Neutrophil (primary cell): ENCODE results near the gene MRPL37.

Experiments used
- H3K27ac ChIP-seq: fragments of 200-600 bp; sonication (generic); 2 replicates; pipeline ENCODE4 v1.5.1; 2016; ENCODE audit warnings: mild to moderate bottlenecking, moderate library complexity
- H3K27me3 ChIP-seq: fragments of 200-600 bp; sonication (generic); 2 replicates; pipeline ENCODE4 v1.6.0; 2016; ENCODE audit warnings: mild to moderate bottlenecking
- H3K36me3 ChIP-seq: fragments of 200-600 bp; sonication (generic); 2 replicates; pipeline ENCODE4 v1.5.1; 2017
- H3K4me1 ChIP-seq, 2 experiments: fragments of 200-600 bp in 1 of 2; sonication (generic) in 1 of 2; 1 replicate in 1 of 2; 2 replicates in 1 of 2; pipeline versions ENCODE4 v1.5.1 to v1.6.1; 2013 to 2016; ENCODE audit warnings: low read depth in 1 of 2, low read length in 1 of 2, mild to moderate bottlenecking in 1 of 2, moderate library complexity in 1 of 2; ENCODE audit not compliant: control insufficient read depth in 1 of 2, insufficient read depth in 1 of 2
- H3K4me3 ChIP-seq, 2 experiments: fragments of 200-600 bp in 1 of 2; sonication (generic) in 1 of 2; 1 replicate in 1 of 2; 2 replicates in 1 of 2; pipeline ENCODE4 v1.5.1; 2013 to 2016; ENCODE audit warnings: low read depth in 1 of 2, low read length in 1 of 2, mild to moderate bottlenecking in 1 of 2, moderate library complexity in 1 of 2
- H3K9me3 ChIP-seq: fragments of 200-600 bp; sonication (generic); 2 replicates; pipeline ENCODE4 v1.5.1; 2016
- TF ChIP-seq, protein P1 (sequence below): fragments of 200-600 bp; sonication (generic); IDR thresholded peaks from 2 replicates; pipeline ENCODE4 v1.5.1; 2016; ENCODE audit warnings: antibody characterized with exemption

Gene MRPL37

DNA sequence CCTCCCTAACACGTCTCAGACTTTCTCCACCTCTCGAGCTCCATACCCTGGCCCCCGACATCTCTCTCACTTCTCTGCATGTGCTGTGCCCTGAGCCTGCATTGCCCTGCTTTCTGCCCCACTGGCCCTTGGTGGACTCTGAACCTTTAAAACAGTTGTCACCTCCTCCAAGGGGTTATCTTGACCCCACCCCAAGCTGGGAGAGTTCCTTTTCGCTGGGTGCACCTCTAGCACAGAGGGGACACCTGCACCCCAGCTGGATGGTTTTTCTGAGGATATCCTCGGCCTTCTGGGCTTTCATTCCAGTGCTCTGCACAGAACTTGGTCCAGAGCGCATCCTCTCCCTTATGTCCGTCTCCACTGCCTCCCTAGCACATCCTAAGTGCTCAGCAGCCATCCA, 43.0 kb upstream of the MRPL37 start:
- TF ChIP-seq, protein P1, sequence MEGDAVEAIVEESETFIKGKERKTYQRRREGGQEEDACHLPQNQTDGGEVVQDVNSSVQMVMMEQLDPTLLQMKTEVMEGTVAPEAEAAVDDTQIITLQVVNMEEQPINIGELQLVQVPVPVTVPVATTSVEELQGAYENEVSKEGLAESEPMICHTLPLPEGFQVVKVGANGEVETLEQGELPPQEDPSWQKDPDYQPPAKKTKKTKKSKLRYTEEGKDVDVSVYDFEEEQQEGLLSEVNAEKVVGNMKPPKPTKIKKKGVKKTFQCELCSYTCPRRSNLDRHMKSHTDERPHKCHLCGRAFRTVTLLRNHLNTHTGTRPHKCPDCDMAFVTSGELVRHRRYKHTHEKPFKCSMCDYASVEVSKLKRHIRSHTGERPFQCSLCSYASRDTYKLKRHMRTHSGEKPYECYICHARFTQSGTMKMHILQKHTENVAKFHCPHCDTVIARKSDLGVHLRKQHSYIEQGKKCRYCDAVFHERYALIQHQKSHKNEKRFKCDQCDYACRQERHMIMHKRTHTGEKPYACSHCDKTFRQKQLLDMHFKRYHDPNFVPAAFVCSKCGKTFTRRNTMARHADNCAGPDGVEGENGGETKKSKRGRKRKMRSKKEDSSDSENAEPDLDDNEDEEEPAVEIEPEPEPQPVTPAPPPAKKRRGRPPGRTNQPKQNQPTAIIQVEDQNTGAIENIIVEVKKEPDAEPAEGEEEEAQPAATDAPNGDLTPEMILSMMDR: no peak
- Histone ChIP-seq H3K4me3 (no peak overlapping the region), H3K4me1 (peaks cover 0 to 7% of the 10 kb centered on the region in 2 experiments), H3K27ac (no peak overlapping the region), H3K27me3 (no peaks in the 10 kb centered on the region), H3K9me3 (no peaks in the 10 kb centered on the region), H3K36me3 (no peaks in the 10 kb centered on the region)

DNA sequence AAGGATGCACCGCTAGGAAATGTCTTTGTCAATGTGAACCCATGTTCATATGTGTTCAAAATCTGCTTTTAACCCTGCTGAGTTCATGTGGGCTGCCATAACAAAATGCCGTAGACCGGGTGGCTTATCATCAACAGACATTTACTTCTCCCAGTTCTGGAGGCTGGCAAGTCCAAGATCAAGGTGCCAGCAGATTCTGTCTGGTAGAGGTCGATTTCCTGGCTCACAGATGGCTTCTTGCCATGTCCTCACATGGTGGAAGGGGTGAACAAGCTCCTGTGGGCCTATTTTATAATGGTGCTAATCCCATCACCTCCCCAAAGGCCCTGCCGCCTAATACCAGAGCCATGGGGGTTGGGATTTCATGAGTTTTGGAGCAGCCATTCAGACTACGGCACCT, 42.6 kb upstream of the MRPL37 start:
- TF ChIP-seq, protein P1: no peak
- Histone ChIP-seq H3K27ac (no peak overlapping the region), H3K4me3 (no peak overlapping the region), H3K36me3 (no peaks in the 10 kb centered on the region), H3K4me1 (peaks cover 0 to 7% of the 10 kb centered on the region in 2 experiments), H3K27me3 (no peaks in the 10 kb centered on the region), H3K9me3 (no peaks in the 10 kb centered on the region)

DNA sequence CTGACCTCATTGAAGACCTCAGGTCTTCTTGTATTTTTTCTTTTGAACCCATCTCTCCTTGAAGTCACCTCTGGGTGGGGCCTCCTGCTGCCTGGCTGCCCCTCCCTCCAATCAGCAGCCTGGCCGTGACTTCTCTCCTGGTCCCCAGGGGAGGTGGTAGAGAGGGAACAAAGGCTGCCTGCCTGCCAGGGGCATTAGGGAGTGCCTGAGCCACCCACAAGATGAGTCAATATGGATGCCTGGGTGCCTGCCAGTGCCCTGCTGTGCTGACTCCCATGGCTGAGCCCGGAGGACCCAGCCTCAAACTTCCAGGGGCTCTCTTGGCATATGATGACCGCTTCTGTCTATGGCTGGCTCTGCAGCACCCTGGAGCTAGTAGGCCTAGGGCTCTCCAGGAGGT, 41.9 kb upstream of the MRPL37 start:
- Histone ChIP-seq H3K4me3 (no peak overlapping the region), H3K4me1 (peaks cover 0 to 7% of the 10 kb centered on the region in 2 experiments), H3K9me3 (no peaks in the 10 kb centered on the region), H3K27ac (no peak overlapping the region), H3K36me3 (no peaks in the 10 kb centered on the region), H3K27me3 (no peaks in the 10 kb centered on the region)
- TF ChIP-seq, protein P1: no peak

DNA sequence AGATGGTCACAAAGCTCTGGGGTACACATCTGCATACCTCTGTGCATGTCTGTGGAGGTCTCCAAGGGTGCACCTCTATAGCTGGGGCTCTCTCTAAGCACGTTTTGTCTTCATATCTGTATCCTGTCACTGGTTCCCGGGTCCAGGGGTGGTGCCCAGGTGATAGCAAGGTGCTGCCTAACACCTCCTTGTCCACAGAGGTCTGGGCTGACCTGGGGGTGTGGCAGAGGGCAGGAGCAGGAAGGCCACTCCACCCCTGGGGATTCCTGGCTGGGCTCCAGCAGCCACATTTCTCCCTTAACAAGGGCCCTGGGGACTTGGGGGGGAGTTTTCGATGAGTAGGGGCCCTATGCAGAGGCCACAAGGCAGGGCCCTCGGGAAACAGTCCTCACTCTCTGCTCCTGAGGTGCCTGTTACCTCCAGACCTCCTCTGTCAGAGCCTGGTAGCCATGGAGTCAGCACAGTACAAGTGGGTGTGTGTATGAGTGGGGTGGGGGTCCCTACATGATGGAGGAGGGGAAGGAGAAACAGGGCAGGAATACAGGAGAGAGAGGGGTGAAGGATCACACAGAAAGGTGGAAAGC, 40.1 kb upstream of the MRPL37 start:
- Histone ChIP-seq H3K36me3 (no peaks in the 10 kb centered on the region), H3K27ac (no peak overlapping the region), H3K27me3 (no peaks in the 10 kb centered on the region), H3K9me3 (no peaks in the 10 kb centered on the region), H3K4me1 (no peaks in the 10 kb centered on the region), H3K4me3 (no peak overlapping the region)
- TF ChIP-seq, protein P1: no peak

DNA sequence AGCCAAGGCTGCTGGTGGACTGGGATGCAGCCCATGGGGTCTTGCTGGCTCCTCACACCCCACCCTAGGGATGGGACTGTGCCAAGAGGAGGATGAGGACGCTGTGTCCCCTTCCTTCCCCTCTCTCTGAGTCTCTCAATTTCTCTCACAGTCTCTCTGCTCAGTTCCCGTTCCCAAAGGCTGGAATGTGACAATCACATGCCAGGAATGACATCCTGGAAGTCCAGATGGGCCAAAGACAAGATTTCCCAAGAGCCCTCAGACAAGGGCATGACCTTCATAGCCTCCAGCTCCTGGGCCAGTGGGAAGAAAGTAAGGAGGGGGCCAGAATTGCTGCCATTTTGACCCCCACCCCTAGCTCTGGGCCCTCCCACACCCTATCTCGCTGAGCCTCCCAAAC, 39.6 kb upstream of the MRPL37 start:
- H3K27me3 ChIP-seq: no peaks in the 10 kb centered on the region
- TF ChIP-seq, protein P1: no peak
- no peak overlapping the region for H3K4me3 ChIP-seq
- no peaks in the 10 kb centered on the region for H3K36me3 ChIP-seq
- H3K27ac ChIP-seq: no peak overlapping the region
- no peaks in the 10 kb centered on the region for H3K9me3 ChIP-seq
- no peaks in the 10 kb centered on the region for H3K4me1 ChIP-seq
